GM12801 (cell line): ENCODE data around the gene SLC22A23.

Experiments
- CTCF ChIP-seq: IDR thresholded peaks from one replicate; pipeline ENCODE4 v1.5.1; 2011; ENCODE audit warnings: control low read depth; ENCODE audit not compliant: insufficient read length; ENCODE audit errors: extremely low read depth

SLC22A23 gene

GRCh38 chr6:3260296-3260695 is 196.6 kb downstream of the SLC22A23 start:
- no peak for TF ChIP-seq CTCF

- TF ChIP-seq CTCF = no peak
These were observed 197.3 kb downstream of the SLC22A23 start for GRCh38 chr6:3259491-3259958.

- no peak for TF ChIP-seq CTCF
These were observed 197.9 kb downstream of the SLC22A23 start, which contains the start of gene PSMG4 for GRCh38 chr6:3258720-3259490. TSS of gene PSMG4 (plus strand) at chr6:3258947. CDS start at chr6:3259023, 76 bp downstream.

GRCh38 chr6:3258201-3258600 is 198.6 kb downstream of the SLC22A23 start:
- no peak for TF ChIP-seq CTCF

- TF ChIP-seq CTCF = no peak
These were observed 203.3 kb downstream of the SLC22A23 start for GRCh38 chr6:3253597-3253961.

- no peak for TF ChIP-seq CTCF
These were observed 203.8 kb downstream of the SLC22A23 start for GRCh38 chr6:3252861-3253596.

- no peak for TF ChIP-seq CTCF
These were observed 204.5 kb downstream of the SLC22A23 start for GRCh38 chr6:3252369-3252768.
